Keratinocyte (primary cell): Measurements from ENCODE around the gene MESP2.

Experiments
- EZH2 ChIP-seq: IDR thresholded peaks from one replicate; pipeline ENCODE4 v1.6.1; 2012; ENCODE audit warnings: inconsistent platforms, mild to moderate bottlenecking, low read length, moderate library complexity
- TF ChIP-seq, protein P1 (sequence below), 3 experiments: IDR thresholded peaks in 1 of 3; conservative IDR thresholded peaks in 1 of 3; optimal IDR thresholded peaks in 1 of 3; 2 replicates in 2 of 3; 3 replicates in 1 of 3; pipeline versions ENCODE3 to v1.5.1; 2011; ENCODE audit warnings: low read length in 3 of 3, mild to moderate bottlenecking in 3 of 3, moderate library complexity in 2 of 3, control low read depth in 1 of 3, inconsistent platforms in 1 of 3; ENCODE audit not compliant: insufficient read depth in 2 of 3; ENCODE audit errors: extremely low read depth in 1 of 3

DNA sequence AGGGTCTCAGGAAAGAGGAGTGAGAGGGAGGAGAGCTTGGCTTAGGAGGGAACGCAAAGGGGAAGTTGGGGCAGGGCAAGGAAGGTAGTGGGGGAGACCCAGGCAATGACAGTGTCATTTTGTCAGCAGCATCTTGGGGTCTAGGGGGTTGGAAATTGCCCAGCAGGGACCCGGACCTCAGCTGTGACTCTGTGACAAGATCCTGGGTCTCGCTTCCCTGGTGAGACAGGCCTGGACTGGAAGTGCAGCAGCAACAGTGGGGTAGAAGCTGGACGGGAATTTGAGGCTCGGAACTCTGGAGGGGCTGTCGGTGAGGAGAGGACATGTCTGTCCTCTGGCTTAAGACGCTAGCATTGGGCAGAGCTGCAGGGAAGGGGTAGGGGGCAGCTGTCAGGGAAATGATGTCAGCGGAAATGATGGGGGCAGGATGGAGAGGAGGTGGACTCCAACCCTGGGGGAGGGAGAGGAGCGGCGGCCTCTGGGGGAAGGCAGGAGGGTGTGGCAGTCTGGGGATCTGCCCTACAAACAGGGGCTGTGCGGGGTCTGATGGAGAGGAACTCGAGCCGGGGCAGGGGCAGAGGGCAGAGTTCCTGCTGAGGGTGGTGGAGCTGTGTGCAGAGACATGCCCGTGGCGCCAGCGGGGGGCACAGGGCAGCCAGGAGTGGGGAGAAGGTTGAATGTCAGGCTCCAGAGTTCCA is 26.2 kb downstream of the MESP2 start:
- TF ChIP-seq, protein P1, sequence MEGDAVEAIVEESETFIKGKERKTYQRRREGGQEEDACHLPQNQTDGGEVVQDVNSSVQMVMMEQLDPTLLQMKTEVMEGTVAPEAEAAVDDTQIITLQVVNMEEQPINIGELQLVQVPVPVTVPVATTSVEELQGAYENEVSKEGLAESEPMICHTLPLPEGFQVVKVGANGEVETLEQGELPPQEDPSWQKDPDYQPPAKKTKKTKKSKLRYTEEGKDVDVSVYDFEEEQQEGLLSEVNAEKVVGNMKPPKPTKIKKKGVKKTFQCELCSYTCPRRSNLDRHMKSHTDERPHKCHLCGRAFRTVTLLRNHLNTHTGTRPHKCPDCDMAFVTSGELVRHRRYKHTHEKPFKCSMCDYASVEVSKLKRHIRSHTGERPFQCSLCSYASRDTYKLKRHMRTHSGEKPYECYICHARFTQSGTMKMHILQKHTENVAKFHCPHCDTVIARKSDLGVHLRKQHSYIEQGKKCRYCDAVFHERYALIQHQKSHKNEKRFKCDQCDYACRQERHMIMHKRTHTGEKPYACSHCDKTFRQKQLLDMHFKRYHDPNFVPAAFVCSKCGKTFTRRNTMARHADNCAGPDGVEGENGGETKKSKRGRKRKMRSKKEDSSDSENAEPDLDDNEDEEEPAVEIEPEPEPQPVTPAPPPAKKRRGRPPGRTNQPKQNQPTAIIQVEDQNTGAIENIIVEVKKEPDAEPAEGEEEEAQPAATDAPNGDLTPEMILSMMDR (optimal IDR thresholded peaks at IDR 0.05 in 1 of 3, IDR thresholded peaks at IDR 0.05 in 1 of 3, conservative IDR thresholded peaks at IDR 0.05 in 1 of 3; ENCODE audit: extremely low read depth in 1 of 3, insufficient read depth in 2 of 3, low read length in 3 of 3) = no peak
- no peak for TF ChIP-seq EZH2
